HCT116 (cell line): Measurements from ENCODE around the gene ACACB.

Experiments used
- CTCF ChIP-seq, 3 experiments: fragments of 200-600 bp in 1 of 3; sonication (generic) in 1 of 3; IDR thresholded peaks in 2 of 3; conservative IDR thresholded peaks in 1 of 3; 2 replicates each; pipeline ENCODE4 v1.5.1; 2012 to 2017; ENCODE audit warnings: low read depth in 2 of 3, low read length in 2 of 3, antibody characterized with exemption in 1 of 3, borderline replicate concordance in 1 of 3, control low read depth in 1 of 3, mild to moderate bottlenecking in 1 of 3, mixed read lengths in 1 of 3, mixed run types in 1 of 3, moderate library complexity in 1 of 3; ENCODE audit not compliant: insufficient read depth in 1 of 3
- ZBTB33 ChIP-seq: IDR thresholded peaks from 2 replicates; pipeline ENCODE4 v1.6.1; 2011; ENCODE audit warnings: mild to moderate bottlenecking, low read length, moderate library complexity; ENCODE audit not compliant: insufficient replicate concordance; ENCODE audit errors: extremely low read depth

- TF ChIP-seq ZBTB33 (no peak), CTCF (IDR thresholded peaks at IDR 0.05 in 2 of 3, conservative IDR thresholded peaks at IDR 0.05 in 1 of 3; ENCODE audit: borderline replicate concordance in 1 of 3, insufficient read depth in 1 of 3, low read depth in 2 of 3, low read length in 2 of 3) (no peak)
These were observed 65.9 kb downstream of the ACACB start for GRCh38 chr12:109182041-109182839.
